ENCODE results near the gene CDH15. TPM values are rescaled to one million over a fixed set of nuclear protein-coding genes. Genes with fewer than 3 reads are reported as not detected.

CDH15 gene
- total RNA-seq, 2 experiments from 2014 or later: not detected

- CTCF ChIA-PET: no interaction called here
- peaks cover 9% of the 10 kb centered on the region for H3K36me3 Mint-ChIP-seq (ENCODE audit: low read depth)
- H3K4me3 Mint-ChIP-seq: no peak overlapping the region
- no peak overlapping the region for H3K27ac Mint-ChIP-seq
- DNase-seq: no peak
- H3K27me3 Mint-ChIP-seq (ENCODE audit: low read depth): no peaks in the 10 kb centered on the region
- intact Hi-C loops (cut with micrococcal nuclease): no loop called here
- H3K9me3 Mint-ChIP-seq: peaks cover 7% of the 10 kb centered on the region
- no peaks in the 10 kb centered on the region for H3K4me1 Mint-ChIP-seq (ENCODE audit: low read depth)
These were observed 17.0 kb upstream of the CDH15 start for GRCh38 chr16:89154390-89155183.

- intact Hi-C loops (cut with micrococcal nuclease): no loop called here
- H3K4me3 Mint-ChIP-seq: no peak overlapping the region
- no peaks in the 10 kb centered on the region for H3K27me3 Mint-ChIP-seq (ENCODE audit: low read depth)
- no peak overlapping the region for H3K27ac Mint-ChIP-seq
- no peak for DNase-seq
- H3K9me3 Mint-ChIP-seq: peaks cover 7% of the 10 kb centered on the region
- CTCF ChIA-PET: interaction anchor here (0.8 to 2.5 kb wide), 3 partner anchors 12 to 30 kb away, joined by 3 to 7 read pairs (median 3); no protein-coding TSS in a partner anchor
- H3K36me3 Mint-ChIP-seq (ENCODE audit: low read depth): peaks cover 7% of the 10 kb centered on the region
- no peaks in the 10 kb centered on the region for H3K4me1 Mint-ChIP-seq (ENCODE audit: low read depth)
These were observed 16.3 kb upstream of the CDH15 start for GRCh38 chr16:89155184-89155679.

GRCh38 chr16:89155851-89156739, 15.5 kb upstream of the CDH15 start:
- no peaks in the 10 kb centered on the region for H3K27me3 Mint-ChIP-seq (ENCODE audit: low read depth)
- H3K36me3 Mint-ChIP-seq (ENCODE audit: low read depth): peaks cover 6% of the 10 kb centered on the region
- H3K27ac Mint-ChIP-seq: no peak overlapping the region
- CTCF ChIA-PET: interaction anchor here (0.7 to 2.5 kb wide), 4 partner anchors 11 to 1782 kb away, joined by 3 to 7 read pairs (median 3); no protein-coding TSS in a partner anchor
- H3K9me3 Mint-ChIP-seq: peaks cover 7% of the 10 kb centered on the region
- no peaks in the 10 kb centered on the region for H3K4me1 Mint-ChIP-seq (ENCODE audit: low read depth)
- DNase-seq: no peak
- intact Hi-C loops (cut with micrococcal nuclease): no loop called here
- no peak overlapping the region for H3K4me3 Mint-ChIP-seq

GRCh38 chr16:89156740-89157645, 14.6 kb upstream of the CDH15 start:
- Mint-ChIP-seq H3K4me1 (ENCODE audit: low read depth) (no peaks in the 10 kb centered on the region), H3K4me3 (no peak overlapping the region), H3K27me3 (ENCODE audit: low read depth) (no peaks in the 10 kb centered on the region), H3K36me3 (ENCODE audit: low read depth) (no peaks in the 10 kb centered on the region), H3K9me3 (peaks cover 7% of the 10 kb centered on the region), H3K27ac (no peak overlapping the region)
- DNase-seq: no peak
- CTCF ChIA-PET: interaction anchor here (0.7 to 2.5 kb wide), 2 partner anchors 10 to 1783 kb away, joined by 3 to 7 read pairs; no protein-coding TSS in a partner anchor
- intact Hi-C loops (cut with micrococcal nuclease): no loop called here

- H3K27me3 Mint-ChIP-seq (ENCODE audit: low read depth): no peaks in the 10 kb centered on the region
- no peak overlapping the region for H3K27ac Mint-ChIP-seq
- H3K4me1 Mint-ChIP-seq (ENCODE audit: low read depth): no peaks in the 10 kb centered on the region
- intact Hi-C loops (cut with micrococcal nuclease): no loop called here
- CTCF ChIA-PET: interaction anchor here (2.5 kb wide), 1 partner anchor 9 kb away, joined by 7 read pairs; no protein-coding TSS in a partner anchor
- H3K36me3 Mint-ChIP-seq (ENCODE audit: low read depth): no peaks in the 10 kb centered on the region
- no peak overlapping the region for H3K4me3 Mint-ChIP-seq
- peaks cover 7% of the 10 kb centered on the region for H3K9me3 Mint-ChIP-seq
- DNase-seq: no peak
These were observed 13.8 kb upstream of the CDH15 start for GRCh38 chr16:89157778-89158177.

DNA sequence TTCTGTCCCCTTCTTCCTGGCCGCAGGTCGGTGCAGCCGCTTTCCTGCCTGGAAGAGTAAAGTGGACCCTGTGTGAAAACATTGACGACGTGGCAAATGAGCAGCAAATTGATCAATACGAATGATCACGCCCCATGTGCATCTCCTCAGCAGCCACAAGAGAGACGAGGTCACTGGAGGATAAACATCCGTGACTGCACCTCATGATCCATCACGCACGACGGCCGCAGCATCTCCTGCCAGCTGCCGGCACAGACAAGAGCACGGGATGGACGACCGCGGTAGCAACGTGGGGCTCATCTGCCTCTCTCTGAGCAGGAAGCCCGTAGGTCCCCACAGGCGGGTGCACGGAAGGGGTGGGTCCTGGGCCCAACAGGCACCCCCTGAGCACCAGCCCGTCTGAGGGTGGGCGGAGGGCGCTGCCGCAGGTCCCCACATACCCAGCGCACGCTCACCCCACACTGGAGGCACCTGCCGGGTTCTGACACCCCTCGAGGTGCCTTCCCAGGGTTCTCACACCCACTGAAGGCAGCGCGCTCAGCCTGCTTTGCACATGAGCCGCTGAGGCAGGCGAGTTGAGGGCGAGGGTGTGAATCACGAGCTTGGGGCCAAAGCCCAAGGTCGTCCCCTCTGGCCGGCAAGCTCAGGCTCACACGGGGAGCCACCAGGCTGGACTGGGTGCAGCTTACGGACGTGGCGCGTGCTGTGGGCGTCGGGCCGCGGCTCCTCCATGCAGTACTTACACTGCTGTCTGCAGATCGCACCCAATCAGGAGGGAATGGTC, 12.3 kb upstream of the CDH15 start:
- CTCF ChIA-PET: no interaction called here
- H3K27ac Mint-ChIP-seq: no peak overlapping the region
- no peak overlapping the region for H3K4me3 Mint-ChIP-seq
- peaks cover 7% of the 10 kb centered on the region for H3K9me3 Mint-ChIP-seq
- H3K36me3 Mint-ChIP-seq (ENCODE audit: low read depth): no peaks in the 10 kb centered on the region
- H3K27me3 Mint-ChIP-seq (ENCODE audit: low read depth): no peaks in the 10 kb centered on the region
- no peaks in the 10 kb centered on the region for H3K4me1 Mint-ChIP-seq (ENCODE audit: low read depth)
- DNase-seq: no peak
- intact Hi-C loops (cut with micrococcal nuclease): no loop called here

DNA sequence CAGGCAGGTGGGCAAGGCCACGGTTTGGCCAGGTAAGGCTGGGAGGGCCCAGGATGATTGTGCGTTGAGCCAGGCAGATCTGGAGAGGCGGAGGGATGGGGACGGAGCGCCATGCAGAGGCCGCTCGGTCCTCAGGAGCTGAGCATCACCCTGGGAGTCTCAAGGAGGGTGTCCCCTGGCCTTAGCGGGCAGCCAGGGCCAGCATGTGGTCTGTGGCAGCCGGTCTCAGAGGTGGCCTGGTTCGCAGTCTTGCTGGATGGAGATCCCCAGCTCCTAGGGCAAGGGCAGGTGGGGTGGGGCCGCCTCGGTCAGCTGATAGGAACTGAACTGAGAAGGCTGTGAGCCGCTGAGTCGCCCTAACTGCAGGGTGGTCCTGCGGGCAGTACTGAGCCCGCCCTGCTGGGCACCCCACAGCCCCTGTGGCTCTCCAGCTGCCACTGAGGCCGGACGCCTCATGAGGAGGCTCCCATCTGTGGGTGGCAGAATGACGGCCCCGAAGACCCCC, 11.6 kb upstream of the CDH15 start:
- H3K4me3 Mint-ChIP-seq: no peak overlapping the region
- intact Hi-C loops (cut with micrococcal nuclease): no loop called here
- no peak for DNase-seq
- H3K27me3 Mint-ChIP-seq (ENCODE audit: low read depth): no peaks in the 10 kb centered on the region
- no peaks in the 10 kb centered on the region for H3K4me1 Mint-ChIP-seq (ENCODE audit: low read depth)
- no peaks in the 10 kb centered on the region for H3K36me3 Mint-ChIP-seq (ENCODE audit: low read depth)
- CTCF ChIA-PET: no interaction called here
- H3K27ac Mint-ChIP-seq: no peak overlapping the region
- peaks cover 7% of the 10 kb centered on the region for H3K9me3 Mint-ChIP-seq

GRCh38 chr16:89160977-89161701, 10.4 kb upstream of the CDH15 start:
- Mint-ChIP-seq H3K36me3 (ENCODE audit: low read depth) (no peaks in the 10 kb centered on the region), H3K4me1 (ENCODE audit: low read depth) (no peaks in the 10 kb centered on the region), H3K4me3 (no peak overlapping the region), H3K9me3 (peaks cover 7% of the 10 kb centered on the region), H3K27me3 (ENCODE audit: low read depth) (no peaks in the 10 kb centered on the region), H3K27ac (no peak overlapping the region)
- intact Hi-C loops (cut with micrococcal nuclease): no loop called here
- no peak for DNase-seq
- CTCF ChIA-PET: no interaction called here

DNA sequence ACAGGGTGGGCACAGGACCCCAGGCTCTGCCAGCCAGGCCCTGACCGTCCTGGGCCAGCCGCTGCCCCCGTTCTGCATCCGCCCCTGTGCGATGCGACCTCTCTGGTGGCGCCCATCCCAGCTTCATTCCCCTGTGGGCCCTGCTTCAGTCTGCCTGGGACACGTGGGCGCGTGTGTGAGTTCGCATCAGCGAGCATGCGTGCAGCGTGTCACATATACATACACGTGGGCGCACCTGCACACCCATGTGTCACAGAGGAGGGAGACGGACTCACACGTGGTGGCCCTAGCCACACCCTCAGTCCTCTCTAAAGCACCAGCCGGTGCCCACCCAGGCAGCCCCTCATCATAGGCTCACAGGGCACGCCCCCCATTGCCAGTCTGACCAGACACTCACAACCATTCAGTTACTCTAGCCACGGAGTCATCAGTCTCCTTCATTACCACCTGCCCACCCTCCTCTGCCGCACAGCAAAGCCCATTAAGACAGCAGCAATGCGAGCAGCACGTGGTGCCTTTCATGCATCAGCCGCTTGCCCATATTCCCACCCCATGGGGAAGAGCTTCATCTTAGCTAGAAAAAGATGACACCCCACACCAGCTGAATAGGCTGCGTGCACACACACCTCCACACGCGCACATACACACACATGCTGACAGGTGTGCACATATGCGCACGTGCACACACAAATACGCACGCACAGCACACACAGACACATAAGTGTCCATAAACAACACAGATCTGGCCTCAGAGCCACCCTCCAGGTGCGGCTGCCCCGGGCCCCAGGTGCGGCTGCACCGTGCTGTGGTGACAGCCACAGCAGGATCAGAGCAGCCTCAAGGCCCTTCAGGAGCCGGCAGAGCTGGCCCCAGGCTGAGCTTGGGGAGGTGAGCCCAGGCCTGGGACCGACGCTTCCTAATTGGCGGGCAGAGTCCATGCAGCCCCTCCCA, 9.5 kb upstream of the CDH15 start:
- no peak for DNase-seq
- no peak overlapping the region for H3K27ac Mint-ChIP-seq
- H3K4me1 Mint-ChIP-seq (ENCODE audit: low read depth): no peaks in the 10 kb centered on the region
- intact Hi-C loops (cut with micrococcal nuclease): no loop called here
- H3K27me3 Mint-ChIP-seq (ENCODE audit: low read depth): no peaks in the 10 kb centered on the region
- no peak overlapping the region for H3K4me3 Mint-ChIP-seq
- peaks cover 7% of the 10 kb centered on the region for H3K9me3 Mint-ChIP-seq
- CTCF ChIA-PET: no interaction called here
- H3K36me3 Mint-ChIP-seq (ENCODE audit: low read depth): no peaks in the 10 kb centered on the region

- H3K9me3 Mint-ChIP-seq: peaks cover 2% of the 10 kb centered on the region
- H3K4me1 Mint-ChIP-seq (ENCODE audit: low read depth): peaks cover 2% of the 10 kb centered on the region
- H3K27ac Mint-ChIP-seq: no peak overlapping the region
- no peaks in the 10 kb centered on the region for H3K27me3 Mint-ChIP-seq (ENCODE audit: low read depth)
- intact Hi-C loops (cut with micrococcal nuclease): no loop called here
- no peak for DNase-seq
- no peaks in the 10 kb centered on the region for H3K36me3 Mint-ChIP-seq (ENCODE audit: low read depth)
- H3K4me3 Mint-ChIP-seq: no peak overlapping the region
- CTCF ChIA-PET: no interaction called here
These were observed 8.3 kb upstream of the CDH15 start for GRCh38 chr16:89163297-89163696.
